Stimulated activated CD4-positive, alpha-beta T cell treated with anti-CD3 and anti-CD28 coated beads, Interleukin-15, amount 100 ng/mL, for 24 hours (primary cell): ENCODE data around the gene MARCHF5.

Source experiments
- DNase-seq: peaks from one replicate; pipeline ENCODE4 v3.0.0-alpha.2; 2020

The MARCHF5 gene

DNA sequence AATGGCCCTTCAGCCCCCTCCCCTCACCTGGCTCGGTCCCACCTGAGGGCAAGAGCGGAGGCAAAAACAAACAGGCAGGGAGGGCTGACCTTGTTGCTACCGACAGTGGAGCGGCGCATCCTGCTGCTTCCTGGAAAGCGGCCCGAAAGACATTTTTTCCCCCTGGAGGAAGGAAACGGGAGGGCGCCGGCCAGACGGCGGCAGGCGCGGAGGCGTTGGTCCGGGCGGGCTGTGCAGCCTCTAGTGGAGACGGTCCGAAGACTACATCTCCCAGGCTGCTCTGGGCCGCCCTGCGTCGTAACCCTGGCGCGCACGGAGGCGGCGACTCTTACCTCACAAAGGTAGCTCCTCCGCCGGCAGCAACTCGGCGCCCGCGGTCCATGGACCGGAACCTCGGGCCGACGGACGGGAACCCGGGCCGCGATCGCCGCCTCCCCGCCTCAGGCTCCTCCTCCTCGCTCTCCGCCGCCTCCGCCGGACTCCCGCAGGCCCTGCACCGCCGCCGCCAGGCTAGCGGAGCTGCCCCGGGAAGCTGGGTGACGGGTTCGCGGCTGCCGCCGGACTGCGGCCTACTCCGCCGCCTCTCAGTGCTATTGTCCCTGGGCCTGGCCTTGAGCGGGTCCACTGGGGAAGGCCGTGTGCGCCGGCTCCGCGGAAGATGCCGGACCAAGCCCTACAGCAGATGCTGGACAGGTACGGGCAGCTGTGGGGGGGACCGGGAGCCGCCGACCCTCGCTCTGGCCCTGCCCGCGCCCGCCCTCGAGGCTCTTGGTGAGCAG lies at the start of gene MARCHF5, which contains the start of gene CPEB3:
Gene MARCHF5, plus strand, starts transcription at position 331 of the 779 bp plus-strand sequence. Its CDS starts 328 bp downstream, at position 659.
Gene CPEB3, minus strand, starts transcription at position 242 of the 779 bp plus-strand sequence. CDS start 50,728 bp downstream, outside the sequence.
- peak; percentile 95 for DNase-seq

DNA sequence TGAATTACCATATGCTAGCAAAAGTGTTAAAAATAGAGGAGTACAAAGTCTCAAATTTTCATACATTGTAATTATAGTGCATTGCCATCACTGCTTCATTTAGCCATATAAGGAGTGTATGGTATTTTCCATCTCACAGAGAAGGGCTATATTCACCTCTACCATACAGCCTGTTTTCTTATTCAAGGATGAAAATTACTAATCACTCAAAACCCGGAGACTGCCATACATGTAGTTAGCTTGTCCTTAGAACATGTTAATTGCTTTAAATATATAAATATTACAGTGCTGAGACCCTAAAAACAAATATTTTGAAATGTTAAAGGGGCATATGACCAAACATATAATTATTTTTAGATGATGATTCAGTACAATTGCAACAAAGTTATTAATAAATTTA lies 49.5 kb upstream of the MARCHF5 start:
- no peak for DNase-seq

DNA sequence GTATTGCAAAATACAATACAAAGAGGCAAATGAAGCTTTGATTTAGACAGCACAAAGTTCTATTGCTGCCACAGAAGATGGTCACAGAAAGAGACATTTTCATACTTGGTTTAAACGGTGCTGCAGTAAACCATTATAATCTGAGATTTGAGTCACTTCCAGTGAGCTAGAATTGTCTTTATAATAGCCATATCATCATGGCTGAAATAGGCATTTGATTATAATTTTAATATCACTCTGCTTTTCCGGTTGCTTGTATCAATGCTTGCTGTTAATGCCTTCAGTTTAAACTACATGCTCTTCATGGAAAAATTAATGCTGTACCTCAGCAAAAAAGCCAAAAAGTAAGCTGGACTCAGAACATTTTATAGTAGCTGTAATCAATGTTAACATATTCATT lies 48.6 kb upstream of the MARCHF5 start:
- DNase-seq: no peak

DNA sequence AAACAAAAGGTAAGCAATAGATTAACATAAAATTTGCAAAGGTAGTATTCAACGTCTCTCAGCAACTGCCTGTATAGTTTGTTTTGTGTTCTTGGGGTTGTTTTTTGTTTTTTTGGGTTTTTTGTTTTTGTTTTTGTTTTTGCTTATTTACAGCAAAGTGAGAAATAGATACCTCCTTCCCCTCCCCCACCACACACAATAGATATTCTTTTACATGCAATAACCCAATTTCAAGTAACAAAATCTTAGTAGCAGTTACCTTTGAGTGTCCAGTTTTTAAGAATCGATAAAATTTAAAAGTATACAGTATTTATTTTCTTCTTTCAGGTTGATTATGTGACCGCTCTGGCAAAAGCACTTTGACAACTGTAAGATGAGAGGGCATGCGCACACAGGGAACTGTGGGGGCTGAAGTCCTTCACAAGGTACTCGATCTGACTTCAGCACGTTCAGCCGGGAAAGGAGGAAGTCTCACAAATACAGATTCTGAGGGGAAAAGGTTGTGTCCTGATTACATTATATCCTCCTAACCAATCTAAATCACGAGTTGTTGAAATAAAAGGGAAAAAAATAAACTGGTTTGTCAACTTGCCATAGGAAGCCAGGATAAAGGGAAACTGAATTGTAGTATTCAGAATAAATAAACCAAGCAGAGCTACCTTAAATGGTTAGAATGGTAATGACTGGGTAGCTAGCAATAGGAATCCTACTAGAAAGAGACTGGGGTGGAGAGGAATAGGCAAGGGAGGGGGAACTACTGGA lies 47.9 kb upstream of the MARCHF5 start:
- DNase-seq: peak; percentile 54

- DNase-seq: no peak
Measured at GRCh38 chr10:92244796-92245195, 46.2 kb upstream of the MARCHF5 start.

GRCh38 chr10:92248566-92248965 lies 42.4 kb upstream of the MARCHF5 start:
- no peak for DNase-seq

GRCh38 chr10:92263396-92263795 lies 27.6 kb upstream of the MARCHF5 start:
- no peak for DNase-seq

DNA sequence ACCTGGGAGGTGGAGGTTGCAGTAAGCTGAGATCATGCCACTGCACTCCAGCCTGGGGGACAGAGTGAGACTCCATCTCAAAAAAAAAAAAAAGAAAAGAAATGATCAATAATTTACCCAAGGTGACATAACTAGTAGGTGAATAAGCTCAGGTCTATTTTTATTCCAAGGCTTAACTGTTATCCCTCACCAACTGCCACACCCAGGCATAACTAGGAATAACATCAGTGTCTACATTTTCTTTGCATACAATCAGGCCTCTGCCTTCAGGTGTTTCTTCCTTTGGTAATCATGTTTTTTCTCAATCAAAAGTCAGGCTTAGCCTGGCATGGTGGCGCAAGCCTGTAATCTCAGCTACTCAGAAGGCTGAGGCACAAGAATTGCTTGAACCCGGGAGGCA lies 26.7 kb upstream of the MARCHF5 start:
- DNase-seq: no peak

- no peak for DNase-seq
Measured at GRCh38 chr10:92265687-92266258, 25.2 kb upstream of the MARCHF5 start.

GRCh38 chr10:92267343-92267742 lies 23.6 kb upstream of the MARCHF5 start:
- no peak for DNase-seq

DNA sequence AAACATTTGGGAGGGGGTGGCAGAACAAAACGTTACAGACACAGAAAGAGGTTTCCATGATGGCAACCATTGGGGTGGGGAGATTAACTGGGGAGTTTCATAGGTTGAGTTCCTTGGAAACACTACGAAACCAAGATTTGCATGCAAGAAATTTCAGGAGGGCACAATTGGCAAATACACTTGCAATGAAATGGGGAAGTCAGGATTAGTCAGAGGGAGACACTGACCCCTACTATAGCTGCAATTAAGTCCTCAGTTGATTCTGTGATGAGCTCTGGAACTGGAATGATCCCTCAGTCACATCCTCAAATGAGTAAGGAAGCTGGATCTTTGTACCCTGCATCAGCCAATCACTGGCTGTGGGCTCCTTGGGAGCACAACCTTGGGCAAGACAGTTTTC lies 22.2 kb upstream of the MARCHF5 start:
- no peak for DNase-seq

GRCh38 chr10:92274071-92274470 lies 16.9 kb upstream of the MARCHF5 start:
- no peak for DNase-seq

DNA sequence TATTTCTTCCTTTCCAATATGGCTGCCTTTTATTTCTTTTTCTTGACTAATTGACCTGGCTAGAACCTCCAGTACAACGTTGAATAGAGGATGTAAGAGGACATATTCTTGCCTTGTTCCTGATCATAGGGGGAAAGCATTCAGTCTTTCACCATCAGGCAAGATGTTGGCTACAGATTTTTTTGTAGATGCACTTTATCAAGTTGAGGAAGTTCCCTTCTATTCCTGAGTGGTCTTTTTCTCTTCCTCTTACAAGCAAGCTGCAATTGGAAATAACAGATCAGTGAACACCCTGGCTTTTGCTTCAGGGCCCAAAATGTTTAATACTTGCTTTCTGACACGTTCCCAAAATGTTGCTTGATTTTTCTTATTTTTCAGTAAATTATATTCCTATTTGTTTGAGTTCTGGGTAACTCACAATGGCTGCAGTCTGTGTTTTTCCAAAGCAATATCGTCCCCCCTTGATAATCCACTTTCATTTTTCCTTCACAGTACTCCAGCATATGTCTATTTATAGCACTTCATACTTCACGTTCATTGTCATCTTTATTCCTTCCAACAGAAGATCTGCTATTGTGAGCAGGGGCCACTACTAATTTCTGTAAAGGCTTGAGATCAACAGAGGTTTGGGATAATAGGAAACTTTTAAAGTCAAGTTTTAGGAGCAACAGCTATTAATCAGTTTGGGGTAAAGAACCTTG lies 11.8 kb upstream of the MARCHF5 start:
- DNase-seq: no peak

- no peak for DNase-seq
Measured at GRCh38 chr10:92284112-92284704, 6.8 kb upstream of the MARCHF5 start.

- peak; percentile 46 for DNase-seq
Measured at GRCh38 chr10:92290076-92290836, 711 bp upstream of the MARCHF5 start.

- no peak for DNase-seq
Measured at GRCh38 chr10:92291616-92291865, 574 bp downstream of the MARCHF5 start.

DNA sequence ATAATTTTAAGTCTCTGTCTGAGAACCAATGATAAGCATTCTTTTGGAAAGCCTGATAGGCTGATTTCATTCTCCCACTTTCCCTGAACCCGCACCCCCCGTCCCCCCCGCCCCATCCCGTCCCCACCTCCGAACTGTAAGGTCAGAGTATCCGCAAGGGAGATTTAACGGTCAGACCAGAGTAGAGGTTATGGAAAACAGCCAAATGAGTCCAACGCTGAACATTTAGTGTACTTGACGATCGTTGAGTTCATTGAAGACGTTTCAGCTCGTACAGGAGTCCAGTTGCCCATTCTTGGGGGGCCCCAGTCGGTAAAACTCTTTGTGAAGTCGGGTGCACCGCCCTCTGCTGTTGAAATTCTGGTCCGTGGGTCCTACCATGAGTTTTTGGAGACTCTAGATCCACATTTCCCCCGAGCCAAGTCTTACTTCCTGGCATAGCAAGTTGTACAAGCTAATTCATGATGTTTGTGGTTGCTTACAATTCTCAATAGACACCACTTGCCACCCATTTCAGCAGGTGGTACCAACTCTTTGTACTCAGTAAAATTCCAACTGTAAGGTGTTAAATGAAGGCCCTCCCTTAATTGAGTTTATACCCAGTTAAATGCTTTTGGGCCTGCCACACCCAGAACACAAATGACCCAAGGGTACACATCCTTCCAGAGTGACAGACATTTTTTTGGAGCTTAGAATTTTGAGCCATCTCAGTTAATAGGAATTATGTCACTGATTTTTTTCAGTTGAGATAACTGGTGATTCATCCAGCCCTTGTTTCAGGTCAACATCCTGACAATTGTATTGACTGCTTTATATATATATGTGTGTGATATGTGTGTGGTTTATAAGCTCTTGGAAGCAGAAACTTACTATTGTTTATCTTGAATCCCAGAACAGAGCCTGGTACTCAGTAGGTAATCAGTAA lies 1.2 kb downstream of the MARCHF5 start:
- DNase-seq: peak; percentile 64

- no peak for DNase-seq
Measured at GRCh38 chr10:92298487-92298886, 7.5 kb downstream of the MARCHF5 start.

GRCh38 chr10:92303096-92303495 lies 12.1 kb downstream of the MARCHF5 start:
- no peak for DNase-seq

DNA sequence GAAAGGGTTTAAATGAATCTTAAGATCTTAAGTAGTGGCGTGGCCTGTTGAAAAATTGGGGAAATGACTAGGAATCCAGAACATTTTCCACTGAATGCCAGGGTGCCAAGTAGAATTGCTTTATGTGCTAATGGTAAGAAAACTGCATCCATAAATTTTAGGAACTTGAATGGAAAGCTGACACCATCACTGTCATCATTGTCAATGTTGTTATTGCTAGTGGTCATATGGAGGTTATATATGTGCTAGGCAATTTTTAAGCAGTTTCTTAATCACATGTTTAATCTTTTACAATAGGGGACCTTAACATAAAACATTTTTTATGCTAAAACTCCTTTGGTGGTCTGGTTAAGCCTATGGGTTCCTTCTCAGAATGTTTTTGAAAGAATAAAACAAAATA lies 13.1 kb downstream of the MARCHF5 start:
- no peak for DNase-seq
